ENCODE results near the gene ZBTB7C.

ZBTB7C gene

DNA sequence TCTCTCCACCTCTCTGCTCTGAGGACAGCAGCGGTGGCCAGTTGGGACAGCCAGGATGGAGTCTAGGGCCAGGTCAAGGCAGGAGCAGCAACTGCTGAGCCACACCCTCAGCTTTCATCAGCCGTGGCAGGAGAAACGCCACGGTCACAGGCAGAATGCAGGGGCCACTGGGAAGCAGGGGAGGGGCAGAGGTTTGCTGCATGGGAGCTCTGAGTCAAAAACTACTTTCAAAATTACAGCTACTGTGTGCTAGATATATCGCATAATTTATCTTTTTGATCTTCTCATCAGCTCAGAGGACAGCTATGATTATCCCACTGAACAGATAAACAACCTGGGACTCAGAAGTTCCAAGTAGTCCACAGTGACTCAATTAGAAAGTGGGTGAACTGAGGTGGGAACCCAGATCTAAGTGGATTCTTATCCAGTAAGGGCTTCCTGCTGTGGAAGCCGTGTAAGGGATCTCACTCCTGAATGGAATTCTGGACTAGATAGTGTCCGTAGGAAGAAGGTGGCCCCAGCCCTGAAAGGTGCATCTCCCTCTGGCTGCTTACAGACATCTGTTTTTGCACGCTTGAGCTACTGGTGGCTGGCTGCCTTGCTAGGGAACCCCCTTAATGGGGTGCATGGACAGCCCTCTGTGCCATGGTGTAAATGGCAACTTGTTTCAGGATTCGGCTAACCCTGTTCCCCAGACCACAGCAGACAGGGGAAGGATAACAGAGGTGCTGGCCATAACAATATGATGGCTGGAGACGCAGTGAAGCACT lies 284.1 kb downstream of the ZBTB7C start:
- Mint-ChIP-seq H3K9me3 (no peaks in the 10 kb centered on the region), H3K4me3 (no peak overlapping the region), H3K36me3 (peaks cover 0 to 2% of the 10 kb centered on the region in 2 donors), H3K27me3 (peaks cover 32 to 57% of the 10 kb centered on the region in 2 donors), H3K27ac (no peak overlapping the region), H3K4me1 (peaks cover 0 to 2% of the 10 kb centered on the region in 2 donors)
- DNase-seq (no peak), ATAC-seq (replicated peaks) (peak; percentile 48 to 74)

DNA sequence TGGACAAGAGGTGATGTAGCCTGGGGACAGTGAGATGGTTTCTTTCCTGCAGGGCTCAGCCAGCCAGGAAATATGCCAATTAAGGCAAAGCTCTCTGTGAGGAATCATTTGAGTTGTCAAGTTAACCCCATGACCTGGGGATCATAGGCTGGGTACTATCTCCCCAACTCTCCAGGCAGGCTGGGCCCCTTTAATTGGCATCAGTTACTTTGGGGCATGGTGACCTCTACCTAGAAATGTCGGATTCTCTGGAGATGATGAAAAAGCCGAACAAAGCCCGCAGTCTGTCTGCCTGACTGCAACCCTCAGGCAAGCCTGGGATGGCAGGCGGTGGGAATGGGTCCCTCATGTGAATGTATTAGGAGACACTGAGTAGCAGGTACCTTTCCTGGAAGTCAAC lies 285.2 kb downstream of the ZBTB7C start:
- no peak for ATAC-seq (replicated peaks)
- H3K27ac Mint-ChIP-seq = no peak overlapping the region
- no peaks in the 10 kb centered on the region for H3K9me3 Mint-ChIP-seq
- peaks cover 36 to 50% of the 10 kb centered on the region in 2 donors for H3K27me3 Mint-ChIP-seq
- H3K4me3 Mint-ChIP-seq = no peak overlapping the region
- no peak for DNase-seq
- H3K36me3 Mint-ChIP-seq = peaks cover 0 to 2% of the 10 kb centered on the region in 2 donors
- H3K4me1 Mint-ChIP-seq = peaks cover 0 to 2% of the 10 kb centered on the region in 2 donors

DNA sequence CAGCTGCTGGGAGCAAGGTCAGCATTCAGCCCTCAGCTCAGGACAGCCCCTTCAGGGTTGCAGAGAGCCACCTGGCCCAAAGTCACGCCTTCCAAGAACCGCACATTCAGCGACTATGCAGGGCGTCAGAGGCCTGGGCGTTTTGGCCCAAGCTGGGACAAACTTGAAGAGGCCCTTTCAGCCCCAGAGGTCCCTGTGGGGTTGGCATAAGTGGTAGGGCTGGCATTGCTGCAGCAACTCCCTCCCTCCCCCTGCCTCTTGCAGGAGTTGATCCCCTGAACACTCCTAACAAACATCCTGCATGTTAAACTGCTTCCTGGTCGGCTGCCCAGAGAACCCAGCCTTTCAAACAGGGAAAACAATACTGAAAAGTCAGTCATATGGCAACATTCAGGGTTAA lies 285.9 kb downstream of the ZBTB7C start:
- H3K27me3 Mint-ChIP-seq = peaks cover 32 to 44% of the 10 kb centered on the region in 2 donors
- H3K36me3 Mint-ChIP-seq = peaks cover 0 to 2% of the 10 kb centered on the region in 2 donors
- no peak overlapping the region for H3K4me3 Mint-ChIP-seq
- H3K27ac Mint-ChIP-seq = no peak overlapping the region
- H3K9me3 Mint-ChIP-seq = no peaks in the 10 kb centered on the region
- H3K4me1 Mint-ChIP-seq = peaks cover 0 to 2% of the 10 kb centered on the region in 2 donors
- DNase-seq (no peak), ATAC-seq (replicated peaks) (no peak)

DNA sequence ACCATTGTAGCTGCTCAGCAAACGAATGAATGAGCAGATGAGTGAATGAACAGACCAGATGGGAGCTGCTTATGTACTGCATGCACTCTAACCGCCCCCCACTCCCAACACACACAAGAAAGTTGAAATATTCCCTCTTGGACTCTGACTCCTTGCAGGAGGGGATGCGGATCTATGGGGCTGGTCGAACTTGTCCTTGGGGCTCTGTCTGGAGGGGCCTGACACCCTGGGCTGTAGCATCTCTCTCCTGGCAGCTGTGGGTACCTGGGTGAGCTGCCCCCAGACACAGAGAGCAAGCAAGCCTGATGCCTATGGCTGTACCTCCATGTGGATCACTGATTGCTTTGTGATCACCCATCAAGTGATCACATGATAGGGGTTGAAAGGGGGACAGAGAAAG lies 286.4 kb downstream of the ZBTB7C start:
- DNase-seq = no peak
- H3K4me1 Mint-ChIP-seq = peaks cover 0 to 2% of the 10 kb centered on the region in 2 donors
- H3K27me3 Mint-ChIP-seq = peaks cover 27 to 39% of the 10 kb centered on the region in 2 donors
- no peaks in the 10 kb centered on the region for H3K9me3 Mint-ChIP-seq
- no peak overlapping the region for H3K4me3 Mint-ChIP-seq
- peaks cover 0 to 2% of the 10 kb centered on the region in 2 donors for H3K36me3 Mint-ChIP-seq
- H3K27ac Mint-ChIP-seq = no peak overlapping the region
- ATAC-seq (replicated peaks) = no peak

DNA sequence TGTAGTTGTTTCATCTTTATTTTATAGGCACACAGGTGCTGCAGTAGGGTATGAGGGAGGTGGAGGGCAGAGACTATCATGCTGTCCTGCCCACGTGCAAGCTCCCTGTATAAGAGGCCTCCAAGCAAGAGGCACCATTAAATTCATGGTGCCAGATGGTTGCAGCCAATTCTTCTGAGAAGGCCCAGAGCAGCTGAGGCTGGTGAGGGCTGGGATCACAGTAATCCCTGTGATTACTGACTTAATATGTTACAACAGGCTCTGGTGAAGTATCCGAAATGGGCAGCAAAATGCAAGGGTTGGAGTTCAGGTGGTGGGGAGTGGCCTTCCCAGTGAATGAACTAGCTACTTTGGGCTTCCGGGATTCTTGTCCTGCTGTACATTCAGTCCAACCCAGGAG lies 286.8 kb downstream of the ZBTB7C start:
- ATAC-seq (replicated peaks) = no peak
- Mint-ChIP-seq H3K27ac (no peak overlapping the region), H3K9me3 (no peaks in the 10 kb centered on the region), H3K4me3 (no peak overlapping the region), H3K4me1 (peaks cover 0 to 2% of the 10 kb centered on the region in 2 donors), H3K36me3 (no peaks in the 10 kb centered on the region), H3K27me3 (peaks cover 23 to 35% of the 10 kb centered on the region in 2 donors)
- DNase-seq = no peak

DNA sequence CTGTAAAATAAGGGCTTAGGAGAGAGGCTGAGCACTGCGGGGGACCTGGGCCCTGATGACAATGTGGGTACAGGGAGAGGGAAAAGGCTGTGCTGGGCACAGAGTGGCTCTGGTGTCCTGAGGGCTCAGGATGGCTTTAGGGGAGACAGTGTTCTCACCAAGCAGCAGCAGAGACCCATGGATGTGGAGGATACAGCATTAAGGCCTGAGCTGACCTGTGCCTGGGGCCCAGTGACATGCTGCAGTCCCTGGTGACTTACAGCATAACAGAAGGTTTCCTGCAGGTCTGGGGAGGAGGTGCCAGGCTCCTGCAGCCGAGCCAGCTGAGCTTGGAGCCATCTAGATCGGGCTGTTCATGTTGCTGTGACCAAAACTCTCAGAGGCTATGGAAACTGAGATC lies 287.4 kb downstream of the ZBTB7C start:
- ATAC-seq (replicated peaks) (no peak), DNase-seq (no peak)
- no peak overlapping the region for H3K27ac Mint-ChIP-seq
- no peak overlapping the region for H3K4me3 Mint-ChIP-seq
- H3K4me1 Mint-ChIP-seq = peaks cover 0 to 2% of the 10 kb centered on the region in 2 donors
- H3K9me3 Mint-ChIP-seq = no peaks in the 10 kb centered on the region
- no peaks in the 10 kb centered on the region for H3K36me3 Mint-ChIP-seq
- peaks cover 20 to 34% of the 10 kb centered on the region in 2 donors for H3K27me3 Mint-ChIP-seq

DNA sequence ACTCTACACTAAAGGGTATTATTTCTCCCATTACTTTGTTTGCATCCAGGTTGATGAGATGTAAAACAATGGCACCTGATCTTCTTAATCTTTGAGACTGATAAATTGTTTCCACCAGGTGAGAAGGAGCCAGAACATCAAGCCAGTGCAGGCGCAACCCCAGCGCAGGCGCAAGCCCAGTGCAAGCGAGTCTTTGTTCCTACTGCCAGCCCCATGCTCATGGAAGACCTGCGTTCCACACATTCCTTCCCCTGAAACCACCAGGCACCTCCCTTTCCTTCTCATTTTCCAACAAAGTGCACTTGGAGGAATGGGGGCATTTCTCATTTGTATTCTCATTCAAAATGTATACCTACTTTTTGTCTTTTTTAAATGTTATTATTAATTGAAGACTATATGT lies 290.0 kb downstream of the ZBTB7C start:
- ATAC-seq (replicated peaks) (no peak), DNase-seq (no peak)
- Mint-ChIP-seq H3K36me3 (no peaks in the 10 kb centered on the region), H3K27me3 (peaks cover 9 to 20% of the 10 kb centered on the region in 2 donors), H3K27ac (no peak overlapping the region), H3K4me1 (no peaks in the 10 kb centered on the region), H3K4me3 (no peak overlapping the region), H3K9me3 (no peaks in the 10 kb centered on the region)

DNA sequence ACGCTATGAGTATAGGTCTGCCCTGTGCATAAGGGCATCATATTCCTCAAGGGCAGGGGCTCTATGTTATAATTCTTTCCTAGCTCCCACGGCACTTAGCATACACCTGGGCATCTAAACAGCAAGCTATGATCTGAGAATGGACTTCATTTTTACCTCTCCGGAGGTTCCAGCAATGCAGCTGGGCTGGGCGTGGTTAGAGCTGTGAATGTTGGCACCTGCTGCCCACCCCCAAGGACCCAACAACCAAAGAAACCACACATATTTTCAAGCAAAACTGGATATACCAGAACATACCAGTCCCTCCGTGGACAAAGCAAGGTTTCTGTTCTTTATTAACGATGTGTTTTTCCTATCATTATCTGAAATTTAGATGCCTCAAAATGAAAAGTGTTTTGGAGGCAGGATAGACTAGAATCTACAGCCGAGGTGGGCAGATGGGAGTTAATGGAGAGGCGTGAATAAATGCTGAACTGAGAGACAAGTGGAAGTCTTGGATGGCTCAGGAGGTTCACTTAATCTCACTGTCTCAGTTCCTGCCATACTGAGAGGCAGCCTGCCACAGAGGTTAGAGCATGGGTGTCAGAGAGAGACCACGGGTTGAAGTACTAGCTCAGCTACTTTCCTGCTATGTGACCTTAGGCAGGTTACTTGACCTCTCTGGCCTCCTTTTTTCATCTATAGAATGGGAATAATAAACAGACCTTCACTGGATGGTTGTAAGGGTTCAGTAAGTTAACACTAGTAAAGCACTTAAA lies 292.1 kb downstream of the ZBTB7C start:
- ATAC-seq (replicated peaks) = no peak
- no peaks in the 10 kb centered on the region for H3K9me3 Mint-ChIP-seq
- H3K4me1 Mint-ChIP-seq = no peaks in the 10 kb centered on the region
- H3K4me3 Mint-ChIP-seq = no peak overlapping the region
- DNase-seq = no peak
- H3K27ac Mint-ChIP-seq = no peak overlapping the region
- no peaks in the 10 kb centered on the region for H3K36me3 Mint-ChIP-seq
- peaks cover 9 to 17% of the 10 kb centered on the region in 2 donors for H3K27me3 Mint-ChIP-seq

DNA sequence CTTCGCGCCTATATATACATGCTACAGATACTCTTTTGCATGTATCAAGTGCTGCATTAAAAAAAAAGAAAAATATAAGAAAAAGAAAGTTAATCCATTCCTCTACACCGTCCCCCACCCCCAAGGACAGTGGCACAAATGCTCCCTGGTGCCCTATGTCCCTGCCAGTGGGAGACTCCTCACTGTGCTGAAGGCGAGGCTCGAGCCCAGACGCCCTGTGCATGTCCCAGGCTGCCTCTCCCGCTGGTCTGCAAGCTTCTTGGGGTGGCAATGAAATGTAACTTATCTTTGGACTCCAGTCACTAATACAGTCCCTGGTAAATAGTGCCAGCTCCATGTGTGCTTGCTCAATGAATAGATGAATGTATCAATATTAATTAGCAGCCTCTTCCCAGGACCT lies 293.2 kb downstream of the ZBTB7C start:
- Mint-ChIP-seq H3K4me1 (no peaks in the 10 kb centered on the region), H3K36me3 (no peaks in the 10 kb centered on the region), H3K27me3 (peaks cover 6 to 17% of the 10 kb centered on the region in 2 donors), H3K4me3 (no peak overlapping the region), H3K27ac (no peak overlapping the region), H3K9me3 (no peaks in the 10 kb centered on the region)
- ATAC-seq (replicated peaks) = no peak
- DNase-seq = no peak

DNA sequence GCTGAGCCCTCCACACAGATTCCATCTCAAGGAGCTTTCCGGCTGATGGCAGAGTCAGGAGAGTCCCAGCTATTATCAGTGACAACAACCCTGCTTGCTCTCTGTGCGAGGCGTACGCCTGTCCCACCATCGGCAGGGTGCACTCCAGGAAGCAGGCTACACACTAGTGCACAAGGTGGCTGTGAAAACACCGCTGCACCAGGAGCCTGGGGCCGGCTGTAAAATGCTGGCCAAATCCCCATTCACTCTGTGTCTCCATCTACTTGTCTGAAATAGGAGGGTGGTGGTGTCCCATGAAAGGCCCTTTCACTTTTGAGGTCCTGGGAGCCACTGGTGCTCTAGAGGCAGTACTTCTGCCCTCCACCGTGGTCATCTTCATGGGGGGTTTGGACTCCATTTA lies 295.5 kb downstream of the ZBTB7C start:
- Mint-ChIP-seq H3K27ac (no peak overlapping the region), H3K27me3 (peaks cover 2 to 14% of the 10 kb centered on the region in 2 donors), H3K9me3 (no peaks in the 10 kb centered on the region), H3K4me1 (no peaks in the 10 kb centered on the region), H3K4me3 (no peak overlapping the region), H3K36me3 (no peaks in the 10 kb centered on the region)
- ATAC-seq (replicated peaks) (no peak), DNase-seq (no peak)

DNA sequence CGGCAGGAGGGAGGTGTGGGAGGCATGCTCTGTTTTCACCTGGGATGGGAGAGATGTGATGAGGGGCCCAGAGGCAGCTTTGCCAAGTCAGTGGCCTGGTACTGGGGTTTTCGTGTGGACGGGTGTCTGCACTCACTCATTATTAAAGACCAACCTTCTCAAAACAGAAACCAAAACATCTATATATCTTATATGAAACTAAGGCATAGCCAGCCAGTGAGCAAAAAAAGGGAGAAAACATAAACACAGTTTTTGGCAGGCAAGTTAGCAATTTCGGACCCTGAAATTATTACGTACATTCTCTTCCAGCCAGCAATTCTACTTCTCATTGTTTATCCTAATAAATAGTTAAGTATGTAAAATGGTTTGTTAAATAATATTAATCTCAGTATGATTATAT lies 297.6 kb downstream of the ZBTB7C start:
- ATAC-seq (replicated peaks) (no peak), DNase-seq (no peak)
- Mint-ChIP-seq H3K27me3 (peaks cover 16 to 26% of the 10 kb centered on the region in 2 donors), H3K4me1 (no peaks in the 10 kb centered on the region), H3K36me3 (no peaks in the 10 kb centered on the region), H3K27ac (no peak overlapping the region), H3K4me3 (no peak overlapping the region), H3K9me3 (no peaks in the 10 kb centered on the region)

DNA sequence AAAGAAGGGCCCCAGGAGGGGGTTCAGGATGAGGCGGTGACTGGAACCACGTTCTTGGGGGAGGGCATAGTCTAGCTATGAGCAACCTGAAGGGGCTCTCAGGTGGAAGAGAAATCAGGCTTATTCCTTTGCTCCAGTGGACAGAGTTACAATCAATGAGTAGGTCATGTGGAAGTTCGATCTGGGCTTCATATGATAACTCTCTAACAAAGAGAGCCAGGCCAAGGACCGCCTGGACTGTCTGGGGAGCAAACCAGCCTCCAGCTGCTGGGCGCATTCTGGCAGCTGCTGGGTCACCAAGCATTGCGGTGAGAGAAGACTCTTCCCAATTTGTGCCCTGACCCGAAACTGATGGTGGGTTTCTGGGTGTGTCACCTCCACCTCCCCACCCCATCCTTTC lies 298.4 kb downstream of the ZBTB7C start:
- DNase-seq (no peak), ATAC-seq (replicated peaks) (no peak)
- H3K4me1 Mint-ChIP-seq = no peaks in the 10 kb centered on the region
- peaks cover 23 to 30% of the 10 kb centered on the region in 2 donors for H3K27me3 Mint-ChIP-seq
- no peak overlapping the region for H3K4me3 Mint-ChIP-seq
- peak overlapping the region; percentile 72 for H3K27ac Mint-ChIP-seq
- no peaks in the 10 kb centered on the region for H3K36me3 Mint-ChIP-seq
- no peaks in the 10 kb centered on the region for H3K9me3 Mint-ChIP-seq

DNA sequence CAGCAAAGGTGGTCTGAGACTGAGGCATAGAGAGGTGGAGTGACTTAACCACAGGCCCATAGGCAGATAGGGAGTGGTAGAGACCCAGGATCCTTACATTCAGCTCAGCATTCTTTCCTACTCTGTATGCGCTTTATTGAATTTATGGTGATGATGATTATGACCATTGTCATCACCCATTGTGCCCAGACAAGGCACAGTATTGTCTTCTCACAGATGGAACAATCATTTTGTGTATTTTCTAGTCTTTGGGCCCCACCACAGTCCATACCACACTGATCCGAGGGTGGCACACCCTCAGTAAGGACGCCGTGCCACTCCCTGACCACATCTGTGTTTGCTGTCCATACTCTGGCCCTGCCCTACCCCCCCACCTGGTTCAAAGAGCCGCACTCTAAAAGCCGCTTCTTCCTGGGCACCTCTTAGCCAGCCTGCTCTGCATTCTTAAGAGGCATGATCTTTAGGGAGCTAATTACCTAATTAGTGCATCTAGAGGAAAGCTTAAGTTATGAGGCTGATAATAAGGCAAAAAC lies 299.2 kb downstream of the ZBTB7C start:
- H3K9me3 Mint-ChIP-seq = no peaks in the 10 kb centered on the region
- DNase-seq = no peak
- H3K4me3 Mint-ChIP-seq = no peak overlapping the region
- no peak overlapping the region for H3K27ac Mint-ChIP-seq
- H3K27me3 Mint-ChIP-seq = peaks cover 27 to 38% of the 10 kb centered on the region in 2 donors
- H3K36me3 Mint-ChIP-seq = no peaks in the 10 kb centered on the region
- no peaks in the 10 kb centered on the region for H3K4me1 Mint-ChIP-seq
- ATAC-seq (replicated peaks) = no peak

DNA sequence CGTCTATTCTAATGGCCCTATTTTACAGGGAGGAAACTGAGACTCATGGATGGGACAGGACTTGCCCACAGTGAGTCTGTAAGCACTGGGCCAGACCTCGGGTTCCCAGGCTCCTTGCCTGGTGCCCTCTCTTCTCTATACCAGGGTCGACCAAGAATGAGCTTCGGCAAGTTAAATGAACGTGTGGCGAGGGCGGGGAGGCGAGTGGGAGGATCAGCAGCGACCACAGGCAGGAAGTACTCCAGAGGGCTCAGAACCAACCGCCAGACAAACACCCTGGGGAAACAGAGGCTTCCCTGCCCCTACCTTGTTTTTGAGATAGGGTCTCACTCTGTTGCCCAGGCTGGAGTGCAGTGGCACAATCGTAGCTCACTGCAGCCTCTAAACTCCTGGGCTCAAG lies 301.0 kb downstream of the ZBTB7C start:
- H3K36me3 Mint-ChIP-seq = no peaks in the 10 kb centered on the region
- no peak overlapping the region for H3K4me3 Mint-ChIP-seq
- DNase-seq = no peak
- ATAC-seq (replicated peaks) = no peak
- H3K9me3 Mint-ChIP-seq = no peaks in the 10 kb centered on the region
- H3K4me1 Mint-ChIP-seq = no peaks in the 10 kb centered on the region
- peaks cover 27 to 51% of the 10 kb centered on the region in 2 donors for H3K27me3 Mint-ChIP-seq
- H3K27ac Mint-ChIP-seq = no peak overlapping the region

Measured in stimulated activated naive B cell treated with anti-CD40 and anti-IgM and Interleukin-4, amounts not matched to agents 10 μg/mL and 1 μg/mL and 100 μg/mL, for 72 hours (primary cell).